GM21447 (cell line): ENCODE measurements around the gene KDR.

Experiments used
- ATAC-seq: cut with Tn5 transposase; IDR thresholded peaks from one replicate; pipeline ENCODE4 v1.9.1; 2021; ENCODE audit not compliant: unreplicated experiment

The KDR gene

DNA sequence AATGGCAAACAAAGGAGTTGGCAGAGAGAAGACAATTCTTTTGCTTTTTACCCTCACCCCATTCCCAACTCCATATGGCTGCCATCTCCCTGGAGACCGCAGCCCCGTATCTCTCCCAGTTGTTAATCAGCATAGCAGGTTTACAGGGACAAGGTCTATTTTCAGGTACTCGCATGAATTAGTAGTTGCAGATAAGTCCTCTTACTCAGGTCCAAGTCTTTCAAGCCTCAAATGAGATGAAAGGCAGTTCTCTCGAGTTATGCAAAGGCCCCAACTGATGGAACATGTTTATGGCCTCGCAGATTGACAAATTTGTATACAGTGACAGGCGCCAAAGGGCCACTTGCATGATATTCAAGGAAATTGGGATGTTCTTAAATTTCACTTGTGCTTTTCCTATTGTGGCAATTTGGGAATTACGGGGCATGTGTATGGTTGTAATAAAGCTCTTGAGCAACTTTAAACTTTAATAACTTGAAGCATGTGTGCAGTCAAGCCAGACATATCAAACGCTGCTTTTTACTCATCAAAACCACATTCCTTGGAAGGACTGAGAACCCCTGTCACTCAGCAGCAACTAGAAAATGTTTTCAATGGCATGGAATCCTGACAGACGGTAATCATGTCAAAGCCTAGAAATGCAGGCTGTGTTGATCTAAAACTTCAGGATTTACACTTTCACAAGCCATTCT lies 45.1 kb downstream of the KDR start:
- ATAC-seq, result no peak

GRCh38 chr4:55079451-55080173 lies 45.8 kb downstream of the KDR start:
- ATAC-seq, result no peak

- ATAC-seq, result no peak
These were observed 46.4 kb downstream of the KDR start for GRCh38 chr4:55078987-55079386.

DNA sequence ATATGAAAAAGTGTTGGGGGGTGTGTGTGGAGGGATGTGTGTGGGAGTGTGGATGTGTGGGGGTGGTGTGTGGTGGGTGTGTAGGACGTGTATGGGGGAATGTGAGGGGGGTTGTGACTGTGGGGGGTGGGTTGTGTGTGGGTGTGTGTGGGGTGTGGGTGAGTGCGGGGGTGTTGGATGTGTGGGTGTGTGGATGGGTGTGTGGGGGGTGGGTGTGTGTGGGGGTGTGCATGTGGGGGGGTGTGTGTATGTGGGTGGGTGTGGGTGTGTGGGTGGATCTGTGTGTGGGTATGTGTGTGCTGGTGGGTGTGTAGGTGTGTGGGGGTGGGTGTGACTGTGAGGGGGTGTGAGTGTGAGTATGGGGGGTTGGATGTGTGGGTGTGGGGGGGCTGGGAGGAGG lies 47.8 kb downstream of the KDR start:
- ATAC-seq, result no peak

DNA sequence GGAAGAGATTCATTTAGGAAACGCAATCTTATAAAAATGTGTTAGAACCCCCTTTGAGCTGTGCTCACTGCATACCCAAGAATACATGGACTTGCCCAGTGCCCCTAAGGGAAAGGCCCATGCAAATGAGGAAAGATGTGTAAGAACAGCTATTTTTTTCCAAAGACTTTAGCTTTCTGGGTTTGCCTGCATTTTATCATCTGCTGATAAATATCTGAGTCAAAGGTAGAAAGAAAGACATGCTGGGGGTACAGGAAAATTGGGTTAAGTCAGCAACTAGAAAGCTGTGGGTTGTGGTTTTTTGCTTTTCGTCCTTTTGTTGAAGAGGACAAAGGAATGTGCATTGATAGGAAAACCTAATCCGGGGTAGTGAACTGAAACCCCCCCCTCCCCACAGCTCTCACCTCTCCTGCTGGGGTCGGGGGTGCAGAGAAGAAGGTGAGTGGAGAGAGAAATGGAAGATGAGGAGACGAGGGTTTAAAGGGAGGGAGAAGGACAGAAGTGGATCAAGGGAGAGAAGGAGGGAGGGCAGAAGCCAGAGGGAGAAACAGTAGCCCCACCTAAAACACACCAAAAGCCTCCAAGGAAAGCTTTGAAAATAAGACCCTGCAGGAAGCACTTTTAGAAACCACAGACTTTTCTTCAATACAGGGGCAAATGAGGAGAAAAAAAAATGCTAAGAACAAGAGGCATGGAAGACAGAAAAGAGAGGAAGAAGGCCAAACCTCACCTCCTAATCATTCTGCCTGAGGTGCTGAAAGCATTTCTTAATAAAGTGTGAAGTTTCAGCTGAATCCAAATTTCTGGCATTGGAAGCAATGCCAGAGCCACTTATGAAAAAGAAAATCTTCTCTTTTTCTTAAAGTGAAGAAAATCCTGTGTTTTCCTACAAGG lies 49.3 kb downstream of the KDR start:
- no peak for ATAC-seq

GRCh38 chr4:55075376-55075775 lies 50.0 kb downstream of the KDR start:
- ATAC-seq, result no peak

DNA sequence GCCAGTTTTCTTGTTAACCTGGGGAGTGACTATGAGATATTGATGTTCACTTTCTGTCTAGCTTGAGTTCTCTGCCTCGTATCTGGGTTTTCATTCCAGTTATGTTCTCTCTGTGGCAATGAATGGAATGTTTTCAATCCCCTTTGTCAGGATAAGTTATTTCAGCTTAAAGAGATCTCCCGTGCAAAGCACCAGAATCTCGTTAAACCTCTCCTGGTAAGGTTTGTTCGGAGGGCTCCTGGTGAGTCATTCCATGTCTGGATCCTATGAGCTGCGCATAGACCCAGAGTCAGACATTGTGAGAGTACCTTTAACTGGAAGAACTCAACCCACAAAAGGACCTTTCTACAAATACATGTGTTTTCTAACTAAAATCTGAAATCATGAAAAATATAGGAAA lies 51.0 kb downstream of the KDR start:
- no peak for ATAC-seq

DNA sequence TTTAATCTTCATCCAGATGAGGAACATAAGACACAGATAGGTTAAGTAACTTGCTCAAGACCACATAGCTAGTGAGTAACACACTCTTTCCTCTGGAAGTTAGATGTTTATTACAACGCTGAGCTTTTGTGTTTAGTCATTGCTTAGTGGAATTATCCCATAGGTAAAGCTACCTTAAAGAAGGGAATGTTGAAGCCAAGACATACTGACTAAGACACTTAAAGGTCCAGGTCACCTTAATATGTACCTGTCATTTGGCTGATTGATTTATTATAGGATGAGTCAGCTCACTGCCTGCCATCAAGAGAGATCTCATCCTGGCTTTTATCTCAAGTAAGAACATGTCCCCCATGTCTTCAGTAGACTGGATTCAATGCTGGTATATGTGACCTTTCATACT lies 53.4 kb downstream of the KDR start:
- no peak for ATAC-seq

- ATAC-seq, result no peak
These were observed 56.1 kb downstream of the KDR start for GRCh38 chr4:55069248-55069647.

DNA sequence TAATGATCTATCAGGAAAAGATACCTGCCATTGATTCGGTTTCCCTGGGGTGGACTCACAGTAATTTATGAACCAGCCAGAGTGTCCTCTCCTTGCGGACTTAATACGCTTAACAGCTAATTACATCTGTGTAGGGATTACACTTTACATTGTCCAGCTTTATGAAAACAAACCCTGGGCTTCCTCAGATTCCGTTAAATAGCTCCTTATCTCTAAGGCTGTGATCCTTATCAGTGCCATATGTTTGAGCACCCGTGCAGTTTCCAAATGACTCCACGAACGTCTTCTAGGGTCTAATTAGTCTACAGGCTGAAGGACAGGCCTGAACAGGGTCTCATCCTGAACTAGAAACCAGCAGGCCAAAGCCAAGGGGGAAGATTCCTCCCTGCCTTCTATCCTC lies 56.9 kb downstream of the KDR start:
- no peak for ATAC-seq

DNA sequence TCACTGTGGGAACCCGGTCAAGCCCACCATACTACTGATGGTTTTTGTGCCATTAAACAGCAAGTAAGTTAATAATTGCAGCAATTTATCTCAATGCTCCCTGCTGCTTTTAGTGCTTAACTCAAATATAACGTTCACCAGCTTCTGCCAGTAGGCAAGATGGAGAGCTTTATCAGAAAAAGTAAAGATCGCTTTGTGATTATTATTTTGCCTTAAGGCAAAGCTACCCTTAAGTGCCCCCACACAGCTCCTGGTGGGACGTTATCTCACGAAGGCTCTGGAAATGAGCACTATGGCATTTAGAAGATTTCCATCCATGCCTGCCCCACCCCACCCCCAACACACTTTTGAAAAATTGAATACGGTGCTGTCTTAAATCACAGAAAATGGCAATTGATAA lies 59.4 kb downstream of the KDR start:
- ATAC-seq, result no peak

- no peak for ATAC-seq
These were observed 69.9 kb downstream of the KDR start for GRCh38 chr4:55055529-55055928.

GRCh38 chr4:55051532-55051931 lies 73.9 kb downstream of the KDR start:
- no peak for ATAC-seq

- ATAC-seq, result no peak
These were observed 74.9 kb downstream of the KDR start for GRCh38 chr4:55050418-55050950.

- ATAC-seq, result no peak
These were observed 87.1 kb downstream of the KDR start for GRCh38 chr4:55038176-55038890.

DNA sequence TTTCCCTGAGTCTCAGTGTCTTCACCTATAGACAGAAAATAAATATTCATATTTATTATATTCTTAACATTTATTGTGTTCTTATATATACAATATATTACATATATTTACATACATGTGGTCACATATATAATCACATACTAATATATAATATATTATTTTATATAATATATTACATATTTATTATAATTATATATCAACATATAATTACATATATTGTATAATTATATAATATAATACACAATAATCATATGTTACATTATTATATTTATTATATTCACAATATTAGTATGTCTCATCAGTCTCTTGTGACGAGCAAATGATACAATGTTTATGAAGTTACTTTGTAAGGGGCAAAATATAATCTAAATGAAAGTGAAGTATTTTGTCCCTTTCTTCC lies 87.7 kb downstream of the KDR start:
- ATAC-seq, result no peak

DNA sequence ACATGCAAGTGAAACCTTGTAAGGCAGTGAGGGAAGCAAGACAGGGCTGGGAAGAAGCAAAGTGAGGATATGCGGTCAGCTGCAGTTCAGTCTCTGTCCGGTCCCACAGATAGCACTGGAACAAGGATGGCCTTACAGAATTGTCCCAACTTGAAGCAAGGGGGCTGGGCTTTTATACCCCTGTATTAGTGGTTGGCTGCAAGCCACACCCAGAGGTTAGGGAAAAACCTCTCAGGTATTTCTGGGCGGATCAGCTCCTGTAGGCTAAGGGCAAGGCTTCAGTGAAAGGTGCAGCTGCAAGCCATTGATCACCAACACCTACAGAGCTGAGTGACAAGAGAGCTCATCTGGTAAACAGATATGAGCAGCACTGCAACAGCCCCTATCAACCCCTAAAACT lies 89.0 kb downstream of the KDR start:
- ATAC-seq, result no peak

GRCh38 chr4:55035892-55036291 lies 89.5 kb downstream of the KDR start:
- no peak for ATAC-seq

GRCh38 chr4:55033296-55033695 lies 92.1 kb downstream of the KDR start:
- ATAC-seq, result no peak

DNA sequence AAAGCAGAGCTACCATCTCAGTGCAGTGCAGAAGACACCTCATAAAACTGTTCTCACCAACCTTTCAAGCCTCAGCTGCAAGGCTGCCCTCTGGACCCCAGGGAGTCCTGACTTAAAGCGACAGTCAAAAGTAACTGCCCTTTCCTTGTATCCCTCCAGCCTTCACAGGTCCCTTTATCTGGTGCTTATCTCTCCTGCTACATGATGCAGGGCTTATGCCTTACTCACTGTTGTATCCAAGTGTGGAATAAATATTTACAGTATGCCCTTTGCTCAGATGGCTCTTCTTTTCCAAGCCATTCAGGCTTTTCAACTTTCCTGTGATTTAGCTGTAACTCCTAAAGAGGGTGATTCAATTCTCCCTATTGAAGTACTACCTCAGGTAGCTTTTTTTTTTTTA lies 92.6 kb downstream of the KDR start:
- no peak for ATAC-seq

GRCh38 chr4:55032179-55032578 lies 93.2 kb downstream of the KDR start:
- ATAC-seq, result no peak
